Kidney epithelial cell (primary cell): Measurements from ENCODE around the gene COL28A1. TPM values are rescaled to one million over a fixed set of nuclear protein-coding genes. Genes with fewer than 3 reads are reported as not detected.

Experiments used
- DNase-seq: peaks from one replicate; pipeline ENCODE4 v3.0.0-alpha.2; 2010; ENCODE audit warnings: low read depth
- H3K27me3 ChIP-seq: 2 replicates; pipeline ENCODE4 v1.6.0; 2011; ENCODE audit warnings: low read length; ENCODE audit not compliant: control insufficient read depth, insufficient read depth
- H3K36me3 ChIP-seq: 2 replicates; pipeline ENCODE4 v1.5.1; 2011; ENCODE audit warnings: low read length; ENCODE audit not compliant: control insufficient read depth, insufficient read depth
- H3K4me3 ChIP-seq: 2 replicates; pipeline ENCODE4 v1.5.1; 2011; ENCODE audit warnings: low read depth, mild to moderate bottlenecking, control low read depth, low read length
- CTCF ChIP-seq: IDR thresholded peaks from 2 replicates; pipeline ENCODE4 v1.5.1; 2011; ENCODE audit warnings: mild to moderate bottlenecking, moderate library complexity, low read length, control low read depth, inconsistent platforms; ENCODE audit not compliant: insufficient read depth, poor library complexity, severe bottlenecking
- total RNA-seq: library from RNA; depleted of rRNA; stranded (reverse); fragments of >200 nt; gene quantifications from 2 replicates; pipeline ENCODE4 v1.2.3, GENCODE V29; 2015

COL28A1 gene
- total RNA-seq, 1 donor from 2014 or later, result 0.21 TPM

- no peak for TF ChIP-seq CTCF
- H3K27me3 ChIP-seq, result no peaks in the 10 kb centered on the region
- no peak overlapping the region for H3K4me3 ChIP-seq
- no peak for DNase-seq
- no peaks in the 10 kb centered on the region for H3K36me3 ChIP-seq
Measured at GRCh38 chr7:7569081-7569527, 33.4 kb upstream of the COL28A1 start.

GRCh38 chr7:7568553-7568952 lies 32.9 kb upstream of the COL28A1 start:
- no peak for TF ChIP-seq CTCF
- Histone ChIP-seq H3K4me3 (peak overlapping the region; percentile 52), H3K36me3 (no peaks in the 10 kb centered on the region), H3K27me3 (no peaks in the 10 kb centered on the region)
- no peak for DNase-seq

GRCh38 chr7:7567898-7568531 lies 32.3 kb upstream of the COL28A1 start:
- DNase-seq, result no peak
- Histone ChIP-seq H3K4me3 (peak overlapping the region; percentile 52), H3K36me3 (no peaks in the 10 kb centered on the region), H3K27me3 (no peaks in the 10 kb centered on the region)
- no peak for TF ChIP-seq CTCF

GRCh38 chr7:7566651-7567611 lies 31.3 kb upstream of the COL28A1 start, which contains the start of gene MIOS:
MIOS (plus strand) TSS chr7:7566884; CDS start chr7:7572476, 5,592 bp downstream.
- H3K27me3 ChIP-seq, result no peaks in the 10 kb centered on the region
- peak within 1 kb of the TSS; percentile 52 for H3K4me3 ChIP-seq
- no peaks in the 10 kb centered on the region for H3K36me3 ChIP-seq
- no peak for TF ChIP-seq CTCF
- no peak for DNase-seq

- no peak for TF ChIP-seq CTCF
Measured at GRCh38 chr7:7565746-7566650, 30.3 kb upstream of the COL28A1 start.

More at GRCh38 chr7:7565746-7566650, 30.3 kb upstream of the COL28A1 start:
- Histone ChIP-seq H3K4me3 (peak overlapping the region; percentile 52), H3K27me3 (no peaks in the 10 kb centered on the region), H3K36me3 (no peaks in the 10 kb centered on the region)
- DNase-seq, result peak; percentile 65
